ENCODE results near the gene MDM2. TPM values are rescaled to one million over a fixed set of nuclear protein-coding genes. Genes with fewer than 3 reads are reported as not detected.

MDM2 gene
- total RNA-seq, 1 donor from 2014 or later: 113 TPM

DNA sequence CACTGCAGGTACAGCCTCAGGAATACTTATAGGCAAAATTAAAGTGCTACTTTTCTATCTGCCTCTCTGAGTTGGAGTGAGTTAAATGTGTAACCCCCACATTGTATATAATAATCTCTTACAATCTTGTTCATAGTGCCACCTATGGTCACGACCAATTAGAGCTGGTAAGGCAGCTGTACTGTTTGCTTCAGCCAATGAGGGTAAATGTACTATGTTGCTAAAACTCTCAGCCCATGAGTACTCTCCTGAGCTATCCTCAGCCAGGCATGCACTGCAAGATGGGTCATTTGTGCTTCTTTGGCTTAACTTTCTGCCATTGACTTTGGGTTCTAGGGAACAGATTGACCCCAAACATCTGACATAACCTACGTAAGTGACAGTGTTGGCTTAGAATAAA is 15.0 kb upstream of the MDM2 start:
- Mint-ChIP-seq H3K27me3 (ENCODE audit: unreplicated experiment) (no peaks in the 10 kb centered on the region), H3K36me3 (ENCODE audit: low read depth, unreplicated experiment) (no peaks in the 10 kb centered on the region), H3K9me3 (ENCODE audit: unreplicated experiment) (no peaks in the 10 kb centered on the region), H3K4me1 (ENCODE audit: unreplicated experiment) (peaks cover 6% of the 10 kb centered on the region), H3K4me3 (ENCODE audit: unreplicated experiment) (no peak overlapping the region), H3K27ac (ENCODE audit: unreplicated experiment) (no peak overlapping the region)
- DNase-seq (ENCODE audit: low spot score): peak; percentile 34
- TF ChIP-seq, protein P1, sequence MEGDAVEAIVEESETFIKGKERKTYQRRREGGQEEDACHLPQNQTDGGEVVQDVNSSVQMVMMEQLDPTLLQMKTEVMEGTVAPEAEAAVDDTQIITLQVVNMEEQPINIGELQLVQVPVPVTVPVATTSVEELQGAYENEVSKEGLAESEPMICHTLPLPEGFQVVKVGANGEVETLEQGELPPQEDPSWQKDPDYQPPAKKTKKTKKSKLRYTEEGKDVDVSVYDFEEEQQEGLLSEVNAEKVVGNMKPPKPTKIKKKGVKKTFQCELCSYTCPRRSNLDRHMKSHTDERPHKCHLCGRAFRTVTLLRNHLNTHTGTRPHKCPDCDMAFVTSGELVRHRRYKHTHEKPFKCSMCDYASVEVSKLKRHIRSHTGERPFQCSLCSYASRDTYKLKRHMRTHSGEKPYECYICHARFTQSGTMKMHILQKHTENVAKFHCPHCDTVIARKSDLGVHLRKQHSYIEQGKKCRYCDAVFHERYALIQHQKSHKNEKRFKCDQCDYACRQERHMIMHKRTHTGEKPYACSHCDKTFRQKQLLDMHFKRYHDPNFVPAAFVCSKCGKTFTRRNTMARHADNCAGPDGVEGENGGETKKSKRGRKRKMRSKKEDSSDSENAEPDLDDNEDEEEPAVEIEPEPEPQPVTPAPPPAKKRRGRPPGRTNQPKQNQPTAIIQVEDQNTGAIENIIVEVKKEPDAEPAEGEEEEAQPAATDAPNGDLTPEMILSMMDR (IDR thresholded peaks at IDR 0.05; ENCODE audit: unreplicated experiment): no peak

DNA sequence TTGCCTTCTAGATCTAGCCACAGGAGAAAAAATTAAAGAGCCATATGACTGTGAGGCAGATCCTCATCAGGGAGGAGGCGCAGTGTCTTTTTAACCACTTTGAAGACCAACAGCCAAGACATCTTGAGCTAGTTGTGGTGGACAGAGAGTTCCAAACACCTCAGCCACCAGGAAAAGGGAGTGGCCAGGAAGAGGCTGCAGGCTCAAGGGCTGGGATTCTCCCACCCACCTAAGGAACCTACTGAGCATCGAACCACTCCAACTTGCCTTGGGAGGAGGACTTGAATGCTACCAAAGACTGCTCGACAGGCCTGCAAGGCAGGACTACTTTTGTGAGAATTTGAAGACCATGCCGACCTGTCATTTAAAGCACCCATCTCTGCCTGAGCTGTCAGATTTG is 14.5 kb upstream of the MDM2 start:
- Mint-ChIP-seq H3K9me3 (ENCODE audit: unreplicated experiment) (no peaks in the 10 kb centered on the region), H3K27ac (ENCODE audit: unreplicated experiment) (no peak overlapping the region), H3K4me3 (ENCODE audit: unreplicated experiment) (no peak overlapping the region), H3K27me3 (ENCODE audit: unreplicated experiment) (no peaks in the 10 kb centered on the region), H3K36me3 (ENCODE audit: low read depth, unreplicated experiment) (no peaks in the 10 kb centered on the region), H3K4me1 (ENCODE audit: unreplicated experiment) (peaks cover 4% of the 10 kb centered on the region)
- DNase-seq (ENCODE audit: low spot score): no peak
- TF ChIP-seq, protein P1 (IDR thresholded peaks at IDR 0.05; ENCODE audit: unreplicated experiment): no peak

DNA sequence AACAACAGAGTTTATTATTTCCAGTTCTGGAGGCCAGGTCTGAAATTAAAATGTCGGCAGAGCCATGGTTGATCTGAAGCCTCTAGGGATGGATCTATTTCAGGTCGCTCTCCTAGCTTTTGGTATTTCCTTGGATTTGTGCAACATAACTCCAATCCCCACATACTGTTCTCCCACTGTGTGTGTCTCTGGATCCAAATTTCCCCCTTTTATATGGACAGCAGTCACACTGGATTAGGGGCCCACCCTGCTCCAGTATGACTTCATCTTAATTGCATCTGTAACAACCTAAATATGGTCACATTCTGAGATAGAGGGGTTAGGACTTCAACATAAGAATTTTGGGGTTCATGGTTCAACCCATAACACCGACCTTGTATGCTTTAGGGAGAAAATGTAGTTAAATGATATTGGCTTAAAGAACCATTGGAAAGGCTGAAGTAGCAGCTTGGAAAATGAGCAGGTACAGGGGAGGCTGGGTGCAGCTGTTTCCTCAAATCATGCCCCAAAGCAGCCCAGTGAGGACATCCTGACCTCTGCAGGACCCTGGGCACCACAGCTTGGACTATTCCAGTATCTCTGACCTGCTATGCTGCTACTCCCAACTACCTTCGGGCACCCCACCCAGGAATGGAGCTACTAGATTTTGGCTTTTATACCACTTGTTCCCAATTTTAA is 13.9 kb upstream of the MDM2 start:
- Mint-ChIP-seq H3K27ac (ENCODE audit: unreplicated experiment) (no peak overlapping the region), H3K36me3 (ENCODE audit: low read depth, unreplicated experiment) (no peaks in the 10 kb centered on the region), H3K4me3 (ENCODE audit: unreplicated experiment) (no peak overlapping the region), H3K27me3 (ENCODE audit: unreplicated experiment) (peaks cover 1% of the 10 kb centered on the region), H3K9me3 (ENCODE audit: unreplicated experiment) (no peaks in the 10 kb centered on the region), H3K4me1 (ENCODE audit: unreplicated experiment) (peaks cover 4% of the 10 kb centered on the region)
- DNase-seq (ENCODE audit: low spot score): no peak
- TF ChIP-seq, protein P1 (IDR thresholded peaks at IDR 0.05; ENCODE audit: unreplicated experiment): no peak

DNA sequence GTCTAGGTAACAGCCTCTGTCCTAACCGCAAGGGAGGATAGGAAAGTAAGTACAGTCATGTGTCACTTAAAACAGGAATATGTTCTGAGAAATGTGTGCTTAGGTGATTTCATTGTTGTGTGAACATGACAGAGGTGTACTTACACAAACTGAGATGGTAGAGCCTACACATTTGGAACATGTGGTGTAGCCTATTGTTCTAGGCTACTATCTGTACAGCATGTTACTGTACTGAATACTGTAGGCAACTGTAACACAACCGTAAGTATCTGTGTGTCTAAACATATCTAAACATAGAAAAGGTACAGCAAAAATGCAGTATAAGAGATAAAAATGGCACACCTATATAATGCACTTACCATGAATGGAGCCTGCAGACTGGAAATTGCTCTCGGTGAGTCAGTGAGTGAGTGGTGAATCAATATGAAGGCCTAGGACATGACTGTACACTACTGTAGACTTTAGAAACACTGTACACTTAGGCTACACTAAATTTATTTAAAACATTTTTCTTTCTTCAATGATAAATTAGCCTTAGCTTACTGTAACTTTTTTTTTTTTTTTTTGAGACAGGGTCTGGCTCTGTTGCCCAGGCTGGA is 13.2 kb upstream of the MDM2 start:
- TF ChIP-seq, protein P1 (IDR thresholded peaks at IDR 0.05; ENCODE audit: unreplicated experiment): no peak
- peaks cover 4% of the 10 kb centered on the region for H3K4me1 Mint-ChIP-seq (ENCODE audit: unreplicated experiment)
- no peak for DNase-seq (ENCODE audit: low spot score)
- no peak overlapping the region for H3K27ac Mint-ChIP-seq (ENCODE audit: unreplicated experiment)
- no peaks in the 10 kb centered on the region for H3K9me3 Mint-ChIP-seq (ENCODE audit: unreplicated experiment)
- H3K27me3 Mint-ChIP-seq (ENCODE audit: unreplicated experiment): peaks cover 1% of the 10 kb centered on the region
- H3K36me3 Mint-ChIP-seq (ENCODE audit: low read depth, unreplicated experiment): no peaks in the 10 kb centered on the region
- H3K4me3 Mint-ChIP-seq (ENCODE audit: unreplicated experiment): no peak overlapping the region

- no peak overlapping the region for H3K4me3 Mint-ChIP-seq (ENCODE audit: unreplicated experiment)
- peaks cover 4% of the 10 kb centered on the region for H3K4me1 Mint-ChIP-seq (ENCODE audit: unreplicated experiment)
- TF ChIP-seq, protein P1 (IDR thresholded peaks at IDR 0.05; ENCODE audit: unreplicated experiment): no peak
- H3K9me3 Mint-ChIP-seq (ENCODE audit: unreplicated experiment): no peaks in the 10 kb centered on the region
- no peak overlapping the region for H3K27ac Mint-ChIP-seq (ENCODE audit: unreplicated experiment)
- H3K27me3 Mint-ChIP-seq (ENCODE audit: unreplicated experiment): peaks cover 2% of the 10 kb centered on the region
- no peaks in the 10 kb centered on the region for H3K36me3 Mint-ChIP-seq (ENCODE audit: low read depth, unreplicated experiment)
- no peak for DNase-seq (ENCODE audit: low spot score)
These were observed 11.6 kb upstream of the MDM2 start for GRCh38 chr12:68796399-68796798.
